ENCODE measurements around the gene ZNF664.

DNA sequence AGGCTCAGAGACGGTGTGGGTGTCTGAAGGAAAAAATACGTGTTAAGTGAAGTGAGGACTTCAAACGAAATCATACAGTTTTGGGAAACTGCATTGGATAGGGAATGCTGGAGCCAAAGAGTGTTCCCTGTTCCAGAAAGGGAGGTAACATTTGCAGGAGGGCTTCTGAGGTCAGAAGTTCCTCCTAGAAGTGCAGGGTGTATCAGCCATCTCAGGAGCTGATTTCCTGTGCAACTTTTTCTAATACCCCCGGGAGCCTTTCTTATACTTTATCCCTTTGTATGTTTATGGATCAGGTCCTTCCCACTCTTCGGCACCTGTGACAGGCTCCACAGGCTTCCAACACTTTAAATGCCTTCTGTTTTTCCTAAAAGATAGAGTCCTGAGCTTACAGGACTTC is 24.9 kb downstream of the ZNF664 start:
- TF ChIP-seq POLR2A (IDR thresholded peaks at IDR 0.05; ENCODE audit: borderline replicate concordance, extremely low read depth, insufficient read depth, insufficient read length) = no peak
- TF ChIP-seq, protein P1, sequence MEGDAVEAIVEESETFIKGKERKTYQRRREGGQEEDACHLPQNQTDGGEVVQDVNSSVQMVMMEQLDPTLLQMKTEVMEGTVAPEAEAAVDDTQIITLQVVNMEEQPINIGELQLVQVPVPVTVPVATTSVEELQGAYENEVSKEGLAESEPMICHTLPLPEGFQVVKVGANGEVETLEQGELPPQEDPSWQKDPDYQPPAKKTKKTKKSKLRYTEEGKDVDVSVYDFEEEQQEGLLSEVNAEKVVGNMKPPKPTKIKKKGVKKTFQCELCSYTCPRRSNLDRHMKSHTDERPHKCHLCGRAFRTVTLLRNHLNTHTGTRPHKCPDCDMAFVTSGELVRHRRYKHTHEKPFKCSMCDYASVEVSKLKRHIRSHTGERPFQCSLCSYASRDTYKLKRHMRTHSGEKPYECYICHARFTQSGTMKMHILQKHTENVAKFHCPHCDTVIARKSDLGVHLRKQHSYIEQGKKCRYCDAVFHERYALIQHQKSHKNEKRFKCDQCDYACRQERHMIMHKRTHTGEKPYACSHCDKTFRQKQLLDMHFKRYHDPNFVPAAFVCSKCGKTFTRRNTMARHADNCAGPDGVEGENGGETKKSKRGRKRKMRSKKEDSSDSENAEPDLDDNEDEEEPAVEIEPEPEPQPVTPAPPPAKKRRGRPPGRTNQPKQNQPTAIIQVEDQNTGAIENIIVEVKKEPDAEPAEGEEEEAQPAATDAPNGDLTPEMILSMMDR (IDR thresholded peaks at IDR 0.05 in 2 of 3, conservative IDR thresholded peaks at IDR 0.05 in 1 of 3; ENCODE audit: borderline replicate concordance in 1 of 3, insufficient read depth in 1 of 3, low read depth in 2 of 3, low read length in 2 of 3) = no peak
- TF ChIP-seq SIN3A (IDR thresholded peaks at IDR 0.05; ENCODE audit: low read depth) = no peak
- no peak for TF ChIP-seq SP1 (IDR thresholded peaks at IDR 0.05; ENCODE audit: low read depth)
- TF ChIP-seq, protein P2, sequence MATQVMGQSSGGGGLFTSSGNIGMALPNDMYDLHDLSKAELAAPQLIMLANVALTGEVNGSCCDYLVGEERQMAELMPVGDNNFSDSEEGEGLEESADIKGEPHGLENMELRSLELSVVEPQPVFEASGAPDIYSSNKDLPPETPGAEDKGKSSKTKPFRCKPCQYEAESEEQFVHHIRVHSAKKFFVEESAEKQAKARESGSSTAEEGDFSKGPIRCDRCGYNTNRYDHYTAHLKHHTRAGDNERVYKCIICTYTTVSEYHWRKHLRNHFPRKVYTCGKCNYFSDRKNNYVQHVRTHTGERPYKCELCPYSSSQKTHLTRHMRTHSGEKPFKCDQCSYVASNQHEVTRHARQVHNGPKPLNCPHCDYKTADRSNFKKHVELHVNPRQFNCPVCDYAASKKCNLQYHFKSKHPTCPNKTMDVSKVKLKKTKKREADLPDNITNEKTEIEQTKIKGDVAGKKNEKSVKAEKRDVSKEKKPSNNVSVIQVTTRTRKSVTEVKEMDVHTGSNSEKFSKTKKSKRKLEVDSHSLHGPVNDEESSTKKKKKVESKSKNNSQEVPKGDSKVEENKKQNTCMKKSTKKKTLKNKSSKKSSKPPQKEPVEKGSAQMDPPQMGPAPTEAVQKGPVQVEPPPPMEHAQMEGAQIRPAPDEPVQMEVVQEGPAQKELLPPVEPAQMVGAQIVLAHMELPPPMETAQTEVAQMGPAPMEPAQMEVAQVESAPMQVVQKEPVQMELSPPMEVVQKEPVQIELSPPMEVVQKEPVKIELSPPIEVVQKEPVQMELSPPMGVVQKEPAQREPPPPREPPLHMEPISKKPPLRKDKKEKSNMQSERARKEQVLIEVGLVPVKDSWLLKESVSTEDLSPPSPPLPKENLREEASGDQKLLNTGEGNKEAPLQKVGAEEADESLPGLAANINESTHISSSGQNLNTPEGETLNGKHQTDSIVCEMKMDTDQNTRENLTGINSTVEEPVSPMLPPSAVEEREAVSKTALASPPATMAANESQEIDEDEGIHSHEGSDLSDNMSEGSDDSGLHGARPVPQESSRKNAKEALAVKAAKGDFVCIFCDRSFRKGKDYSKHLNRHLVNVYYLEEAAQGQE (IDR thresholded peaks at IDR 0.05; ENCODE audit: low read depth) = no peak
- TF ChIP-seq POLR2AphosphoS5 (IDR thresholded peaks at IDR 0.05; ENCODE audit: low read depth, low read length) = no peak
- TF ChIP-seq JUND (IDR thresholded peaks at IDR 0.05) = no peak
- no peak for TF ChIP-seq EZH2phosphoT487 (IDR thresholded peaks at IDR 0.05; ENCODE audit: borderline replicate concordance)
- no peak for TF ChIP-seq YY1 (IDR thresholded peaks at IDR 0.05; ENCODE audit: extremely low read depth, insufficient replicate concordance, low read depth, low read length)
- TF ChIP-seq CBX3 (IDR thresholded peaks at IDR 0.05; ENCODE audit: low read depth) = no peak
- no peak for TF ChIP-seq EZH2 (IDR thresholded peaks at IDR 0.05)
- TF ChIP-seq RAD21 (IDR thresholded peaks at IDR 0.05; ENCODE audit: low read depth) = no peak
- no peak for TF ChIP-seq SRF (IDR thresholded peaks at IDR 0.05; ENCODE audit: low read depth)
- TF ChIP-seq, protein P3, sequence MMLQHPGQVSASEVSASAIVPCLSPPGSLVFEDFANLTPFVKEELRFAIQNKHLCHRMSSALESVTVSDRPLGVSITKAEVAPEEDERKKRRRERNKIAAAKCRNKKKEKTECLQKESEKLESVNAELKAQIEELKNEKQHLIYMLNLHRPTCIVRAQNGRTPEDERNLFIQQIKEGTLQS (IDR thresholded peaks at IDR 0.05) = no peak

Data from HCT116 (cell line).